HEK293 (cell line): Measurements from ENCODE around the gene HTR7.

Source experiments
- CTCF ChIA-PET: fragments of 350-600 bp; formaldehyde crosslinking; extraction: SDS; loops from one replicate; lab custom pipeline; 2021; ENCODE audit warnings: antibody characterized with exemption; lab: Yijun Ruan, JAX
- POLR2A ChIA-PET: fragments of 300-600 bp; formaldehyde crosslinking; extraction: SDS; loops from one replicate; lab custom pipeline; 2020; ENCODE audit warnings: antibody characterized with exemption, inconsistent platforms; lab: Yijun Ruan, JAX
- H3K27ac ChIP-seq: fragments of 200-500 bp; sonication (Bioruptor generic); 2 replicates; pipeline ENCODE4 v1.5.1; 2014; ENCODE audit warnings: low read depth, low read length, control low read depth, inconsistent platforms; ENCODE audit errors: extremely low read depth
- H3K36me3 ChIP-seq, 2 experiments: fragments of 200-500 bp in 1 of 2; sonication (Bioruptor generic) in 1 of 2; 1 replicate in 1 of 2; 2 replicates in 1 of 2; pipeline ENCODE4 v1.5.1; 2014 to 2017; ENCODE audit warnings: inconsistent platforms in 2 of 2, low read length in 2 of 2; ENCODE audit not compliant: control insufficient read depth in 2 of 2, insufficient read depth in 1 of 2
- H3K4me1 ChIP-seq: fragments of 200-500 bp; sonication (Bioruptor generic); 2 replicates; pipeline ENCODE4 v1.5.1; 2014; ENCODE audit warnings: mild to moderate bottlenecking, low read length, inconsistent platforms; ENCODE audit not compliant: control insufficient read depth, insufficient read depth
- H3K4me3 ChIP-seq: 2 replicates; pipeline ENCODE4 v1.5.1; 2011; ENCODE audit warnings: low read depth, mild to moderate bottlenecking, control low read depth, low read length, moderate library complexity
- H3K9me3 ChIP-seq: fragments of 200-500 bp; sonication (Bioruptor generic); 2 replicates; pipeline ENCODE4 v1.5.1; 2014; ENCODE audit warnings: low read depth, low read length, inconsistent platforms; ENCODE audit not compliant: control insufficient read depth, insufficient read depth
- KLF8 ChIP-seq: fragments of 450-650 bp; formaldehyde crosslinking; IDR thresholded peaks from 2 replicates; pipeline ENCODE4 v1.5.1; 2016; ENCODE audit warnings: missing biosample characterization, missing genetic modification characterization
- MEIS1 ChIP-seq: sonication (generic); formaldehyde crosslinking; IDR thresholded peaks from 2 replicates; pipeline ENCODE4 v1.8.1; 2022; ENCODE audit warnings: missing genetic modification reagents, mild to moderate bottlenecking, borderline replicate concordance
- ZBTB8A ChIP-seq: fragments of 450-650 bp; formaldehyde crosslinking; IDR thresholded peaks from 2 replicates; pipeline ENCODE4 v1.5.1; 2016; ENCODE audit warnings: missing biosample characterization, missing genetic modification characterization
- ZEB2 ChIP-seq: fragments of 450-650 bp; formaldehyde crosslinking; IDR thresholded peaks from 2 replicates; pipeline ENCODE4 v1.5.1; 2016; ENCODE audit warnings: missing biosample characterization, missing genetic modification characterization
- ZFHX2 ChIP-seq: fragments of 450-650 bp; formaldehyde crosslinking; conservative IDR thresholded peaks from 2 replicates; pipeline ENCODE4 v1.5.1; 2016; ENCODE audit warnings: missing biosample characterization, missing genetic modification characterization
- ZFP41 ChIP-seq: fragments of 450-650 bp; formaldehyde crosslinking; IDR thresholded peaks from 2 replicates; pipeline ENCODE4 v1.5.1; 2016; ENCODE audit warnings: missing biosample characterization, missing genetic modification characterization, borderline replicate concordance
- ZNF223 ChIP-seq: fragments of 450-650 bp; formaldehyde crosslinking; IDR thresholded peaks from 2 replicates; pipeline ENCODE4 v1.5.1; 2016; ENCODE audit warnings: missing biosample characterization, missing genetic modification characterization
- ZNF350 ChIP-seq: fragments of 450-650 bp; formaldehyde crosslinking; IDR thresholded peaks from 2 replicates; pipeline ENCODE4 v1.5.0; 2017; ENCODE audit warnings: missing biosample characterization, mild to moderate bottlenecking, missing genetic modification characterization
- ZNF394 ChIP-seq: fragments of 450-650 bp; formaldehyde crosslinking; IDR thresholded peaks from 2 replicates; pipeline ENCODE4 v1.5.1; 2016; ENCODE audit warnings: missing biosample characterization, missing genetic modification characterization, mild to moderate bottlenecking, moderate library complexity, borderline replicate concordance
- ZNF518A ChIP-seq: fragments of 450-650 bp; formaldehyde crosslinking; conservative IDR thresholded peaks from 2 replicates; pipeline ENCODE4 v1.5.1; 2016; ENCODE audit warnings: low read depth, missing biosample characterization, missing genetic modification characterization
- ZNF558 ChIP-seq: fragments of 450-650 bp; formaldehyde crosslinking; IDR thresholded peaks from 2 replicates; pipeline ENCODE4 v1.5.1; 2016; ENCODE audit warnings: missing biosample characterization, missing genetic modification characterization
- ZNF654 ChIP-seq: fragments of 450-650 bp; formaldehyde crosslinking; IDR thresholded peaks from 2 replicates; pipeline ENCODE4 v1.5.1; 2016; ENCODE audit warnings: low read depth, missing biosample characterization, missing genetic modification characterization
- ZNF777 ChIP-seq: fragments of 450-650 bp; formaldehyde crosslinking; IDR thresholded peaks from 2 replicates; pipeline ENCODE4 v1.5.1; 2017; ENCODE audit warnings: missing biosample characterization, missing genetic modification characterization, borderline replicate concordance
- TF ChIP-seq, protein P1 (sequence below): fragments of 450-650 bp; IDR thresholded peaks from 2 replicates; pipeline ENCODE4 v1.5.1; 2018; ENCODE audit warnings: missing biosample characterization, mild to moderate bottlenecking, missing genetic modification characterization
- TF ChIP-seq, protein P2 (sequence below): fragments of 450-650 bp; formaldehyde crosslinking; optimal IDR thresholded peaks from 2 replicates; pipeline ENCODE3; 2016; ENCODE audit warnings: missing biosample characterization, mild to moderate bottlenecking, missing genetic modification characterization
- TF ChIP-seq, protein P3 (sequence below): fragments of 450-650 bp; formaldehyde crosslinking; IDR thresholded peaks from 2 replicates; pipeline ENCODE4 v1.5.1; 2016; ENCODE audit warnings: missing biosample characterization, missing genetic modification characterization, borderline replicate concordance

Gene HTR7

DNA sequence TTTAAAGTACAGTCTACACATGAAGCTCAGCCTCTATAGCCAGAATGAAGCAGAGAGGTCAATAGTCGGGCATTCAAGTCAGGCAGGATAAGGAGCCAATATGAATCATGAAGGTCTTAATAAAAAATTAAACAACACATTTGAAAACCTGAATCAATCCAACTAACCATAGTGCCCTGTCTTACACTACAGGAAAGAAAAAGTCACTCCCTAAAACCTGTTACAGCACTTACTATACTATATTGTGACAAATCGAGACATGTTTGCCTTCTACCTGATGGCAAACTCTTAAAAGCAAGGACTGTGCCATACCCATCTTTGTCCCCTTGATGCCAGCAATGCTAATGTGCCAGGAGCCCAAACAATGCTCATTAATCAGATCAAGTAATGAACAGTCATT lies 117.6 kb downstream of the HTR7 start:
- Histone ChIP-seq H3K27ac (no peak overlapping the region), H3K36me3 (no peaks in the 10 kb centered on the region), H3K4me1 (no peaks in the 10 kb centered on the region), H3K9me3 (no peaks in the 10 kb centered on the region), H3K4me3 (no peak overlapping the region)
- no peak for TF ChIP-seq ZNF777 (tag by site-specific recombination)
- TF ChIP-seq, protein P1, sequence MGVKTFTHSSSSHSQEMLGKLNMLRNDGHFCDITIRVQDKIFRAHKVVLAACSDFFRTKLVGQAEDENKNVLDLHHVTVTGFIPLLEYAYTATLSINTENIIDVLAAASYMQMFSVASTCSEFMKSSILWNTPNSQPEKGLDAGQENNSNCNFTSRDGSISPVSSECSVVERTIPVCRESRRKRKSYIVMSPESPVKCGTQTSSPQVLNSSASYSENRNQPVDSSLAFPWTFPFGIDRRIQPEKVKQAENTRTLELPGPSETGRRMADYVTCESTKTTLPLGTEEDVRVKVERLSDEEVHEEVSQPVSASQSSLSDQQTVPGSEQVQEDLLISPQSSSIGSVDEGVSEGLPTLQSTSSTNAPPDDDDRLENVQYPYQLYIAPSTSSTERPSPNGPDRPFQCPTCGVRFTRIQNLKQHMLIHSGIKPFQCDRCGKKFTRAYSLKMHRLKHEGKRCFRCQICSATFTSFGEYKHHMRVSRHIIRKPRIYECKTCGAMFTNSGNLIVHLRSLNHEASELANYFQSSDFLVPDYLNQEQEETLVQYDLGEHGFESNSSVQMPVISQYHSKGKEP (tag by site-specific recombination), result no peak
- TF ChIP-seq ZNF350, result no peak
- no peak for TF ChIP-seq ZFHX2 (tag by site-specific recombination)
- TF ChIP-seq MEIS1 (CRISPR knock-in tag), result no peak
- no peak for TF ChIP-seq ZNF558 (tag by site-specific recombination)
- TF ChIP-seq ZNF394 (tag by site-specific recombination), result no peak
- TF ChIP-seq ZNF654, result no peak
- TF ChIP-seq ZNF518A (tag by site-specific recombination), result no peak
- TF ChIP-seq, protein P2, sequence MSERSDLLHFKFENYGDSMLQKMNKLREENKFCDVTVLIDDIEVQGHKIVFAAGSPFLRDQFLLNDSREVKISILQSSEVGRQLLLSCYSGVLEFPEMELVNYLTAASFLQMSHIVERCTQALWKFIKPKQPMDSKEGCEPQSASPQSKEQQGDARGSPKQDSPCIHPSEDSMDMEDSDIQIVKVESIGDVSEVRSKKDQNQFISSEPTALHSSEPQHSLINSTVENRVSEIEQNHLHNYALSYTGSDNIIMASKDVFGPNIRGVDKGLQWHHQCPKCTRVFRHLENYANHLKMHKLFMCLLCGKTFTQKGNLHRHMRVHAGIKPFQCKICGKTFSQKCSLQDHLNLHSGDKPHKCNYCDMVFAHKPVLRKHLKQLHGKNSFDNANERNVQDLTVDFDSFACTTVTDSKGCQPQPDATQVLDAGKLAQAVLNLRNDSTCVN (tag by site-specific recombination), result no peak
- TF ChIP-seq KLF8 (tag by site-specific recombination), result no peak
- TF ChIP-seq ZNF223 (tag by site-specific recombination), result no peak
- no peak for TF ChIP-seq ZEB2 (tag by site-specific recombination)
- TF ChIP-seq ZBTB8A (tag by site-specific recombination), result no peak
- CTCF ChIA-PET, result interaction anchor here (0.8 to 1.1 kb wide), 2 partner anchors 11 to 592 kb away, joined by 3 to 10 read pairs; no protein-coding TSS in a partner anchor
- POLR2A ChIA-PET, result no interaction called here

GRCh38 chr10:90738885-90739284 lies 119.0 kb downstream of the HTR7 start:
- Histone ChIP-seq H3K36me3 (no peaks in the 10 kb centered on the region), H3K9me3 (no peaks in the 10 kb centered on the region), H3K4me3 (no peak overlapping the region), H3K4me1 (no peaks in the 10 kb centered on the region), H3K27ac (no peak overlapping the region)
- CTCF ChIA-PET, result interaction anchor here (0.6 to 1.4 kb wide), 2 partner anchors 12 to 67 kb away, joined by 3 to 7 read pairs; no protein-coding TSS in a partner anchor
- TF ChIP-seq ZFP41 (tag by site-specific recombination), result no peak
- TF ChIP-seq, protein P3, sequence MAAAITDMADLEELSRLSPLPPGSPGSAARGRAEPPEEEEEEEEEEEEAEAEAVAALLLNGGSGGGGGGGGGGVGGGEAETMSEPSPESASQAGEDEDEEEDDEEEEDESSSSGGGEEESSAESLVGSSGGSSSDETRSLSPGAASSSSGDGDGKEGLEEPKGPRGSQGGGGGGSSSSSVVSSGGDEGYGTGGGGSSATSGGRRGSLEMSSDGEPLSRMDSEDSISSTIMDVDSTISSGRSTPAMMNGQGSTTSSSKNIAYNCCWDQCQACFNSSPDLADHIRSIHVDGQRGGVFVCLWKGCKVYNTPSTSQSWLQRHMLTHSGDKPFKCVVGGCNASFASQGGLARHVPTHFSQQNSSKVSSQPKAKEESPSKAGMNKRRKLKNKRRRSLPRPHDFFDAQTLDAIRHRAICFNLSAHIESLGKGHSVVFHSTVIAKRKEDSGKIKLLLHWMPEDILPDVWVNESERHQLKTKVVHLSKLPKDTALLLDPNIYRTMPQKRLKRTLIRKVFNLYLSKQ, result no peak
- POLR2A ChIA-PET, result no interaction called here
